AG04450 (cell line): ENCODE data around the gene CAB39. TPM values are rescaled to one million over a fixed set of nuclear protein-coding genes. Genes with fewer than 3 reads are reported as not detected.

Experiments
- CTCF ChIA-PET: fragments of 300-600, 350-600 bp; formaldehyde crosslinking; extraction: SDS; loops from one replicate; lab custom pipeline; 2022; ENCODE audit warnings: antibody characterized with exemption, inconsistent platforms; lab: Charles Lee
- POLR2A ChIA-PET: fragments of 350-600 bp; formaldehyde crosslinking; extraction: SDS; loops from one replicate; lab custom pipeline; 2021; ENCODE audit warnings: antibody characterized with exemption, inconsistent platforms; lab: Yijun Ruan, JAX
- DNase-seq: peaks from one replicate; pipeline ENCODE4 v3.0.0-alpha.2; 2011; ENCODE audit warnings: low read depth, low spot score
- H3K27ac ChIP-seq: one replicate; pipeline ENCODE4 v1.5.1; 2012; ENCODE audit warnings: low read depth, low read length, control low read depth
- H3K27me3 ChIP-seq: one replicate; pipeline ENCODE4 v1.6.0; 2012; ENCODE audit warnings: low read length; ENCODE audit not compliant: control insufficient read depth, insufficient read depth
- H3K4me3 ChIP-seq: 2 replicates; pipeline ENCODE4 v1.5.1; 2011; ENCODE audit warnings: mild to moderate bottlenecking, low read depth, low read length, control low read depth
- H3K9me3 ChIP-seq: 2 replicates; pipeline ENCODE4 v1.5.1; 2012; ENCODE audit warnings: low read length; ENCODE audit not compliant: control insufficient read depth, insufficient read depth
- polyA plus RNA-seq: library from polyadenylated mRNA; depleted of rRNA; stranded (reverse); fragments of >200 nt; gene quantifications from 2 replicates; pipeline ENCODE4 v1.2.3, GENCODE V29; 2011
- TF ChIP-seq, protein P1 (sequence below): IDR thresholded peaks from 2 replicates; pipeline ENCODE4 v1.5.1; 2011; ENCODE audit warnings: low read depth, low read length, control low read depth, inconsistent platforms

Gene CAB39
- polyA plus RNA-seq, 1 experiment = 72.7 TPM

GRCh38 chr2:230793572-230794359, 81.1 kb downstream of the CAB39 start:
- DNase-seq = peak; percentile 99
- H3K9me3 ChIP-seq = peaks cover 10% of the 10 kb centered on the region; the same call in 1 of the 2 replicates
- H3K4me3 ChIP-seq = no peak overlapping the region
- H3K27ac ChIP-seq = peak overlapping the region; percentile 87
- H3K27me3 ChIP-seq = no peaks in the 10 kb centered on the region
- POLR2A ChIA-PET = interaction anchor here (0.6 to 2.2 kb wide), 9 partner anchors 19 to 783 kb away, joined by 3 to 8 read pairs (median 5); no protein-coding TSS in a partner anchor
- TF ChIP-seq, protein P1, sequence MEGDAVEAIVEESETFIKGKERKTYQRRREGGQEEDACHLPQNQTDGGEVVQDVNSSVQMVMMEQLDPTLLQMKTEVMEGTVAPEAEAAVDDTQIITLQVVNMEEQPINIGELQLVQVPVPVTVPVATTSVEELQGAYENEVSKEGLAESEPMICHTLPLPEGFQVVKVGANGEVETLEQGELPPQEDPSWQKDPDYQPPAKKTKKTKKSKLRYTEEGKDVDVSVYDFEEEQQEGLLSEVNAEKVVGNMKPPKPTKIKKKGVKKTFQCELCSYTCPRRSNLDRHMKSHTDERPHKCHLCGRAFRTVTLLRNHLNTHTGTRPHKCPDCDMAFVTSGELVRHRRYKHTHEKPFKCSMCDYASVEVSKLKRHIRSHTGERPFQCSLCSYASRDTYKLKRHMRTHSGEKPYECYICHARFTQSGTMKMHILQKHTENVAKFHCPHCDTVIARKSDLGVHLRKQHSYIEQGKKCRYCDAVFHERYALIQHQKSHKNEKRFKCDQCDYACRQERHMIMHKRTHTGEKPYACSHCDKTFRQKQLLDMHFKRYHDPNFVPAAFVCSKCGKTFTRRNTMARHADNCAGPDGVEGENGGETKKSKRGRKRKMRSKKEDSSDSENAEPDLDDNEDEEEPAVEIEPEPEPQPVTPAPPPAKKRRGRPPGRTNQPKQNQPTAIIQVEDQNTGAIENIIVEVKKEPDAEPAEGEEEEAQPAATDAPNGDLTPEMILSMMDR = no peak
- CTCF ChIA-PET = interaction anchor here (0.6 to 1.2 kb wide), 2 partner anchors 123 to 166 kb away, joined by 3 read pairs; no protein-coding TSS in a partner anchor

- TF ChIP-seq, protein P1 = no peak
- ChIA-PET CTCF (interaction anchor here (0.6 to 1.0 kb wide), 2 partner anchors 8 to 80 kb away, joined by 3 to 5 read pairs; no protein-coding TSS in a partner anchor), POLR2A (interaction anchor here (0.8 to 2.2 kb wide), 8 partner anchors 20 to 177 kb away, joined by 3 to 8 read pairs (median 5); no protein-coding TSS in a partner anchor)
- H3K27me3 ChIP-seq = no peaks in the 10 kb centered on the region
- no peak overlapping the region for H3K4me3 ChIP-seq
- peak overlapping the region; percentile 85 for H3K27ac ChIP-seq
- DNase-seq = no peak
- peaks cover 8% of the 10 kb centered on the region; the same call in 1 of the 2 replicates for H3K9me3 ChIP-seq
Observed at GRCh38 chr2:230794497-230794896, 81.9 kb downstream of the CAB39 start.

- H3K4me3 ChIP-seq = no peak overlapping the region
- H3K9me3 ChIP-seq = no peaks in the 10 kb centered on the region
- DNase-seq = no peak
- CTCF ChIA-PET = interaction anchor here (1.1 kb wide), 1 partner anchor 10 kb away, joined by 3 read pairs; no protein-coding TSS in a partner anchor
- TF ChIP-seq, protein P1 = no peak
- no peaks in the 10 kb centered on the region for H3K27me3 ChIP-seq
- POLR2A ChIA-PET = no interaction called here
- H3K27ac ChIP-seq = no peak overlapping the region
Observed at GRCh38 chr2:230795856-230796255, 83.2 kb downstream of the CAB39 start.

DNA sequence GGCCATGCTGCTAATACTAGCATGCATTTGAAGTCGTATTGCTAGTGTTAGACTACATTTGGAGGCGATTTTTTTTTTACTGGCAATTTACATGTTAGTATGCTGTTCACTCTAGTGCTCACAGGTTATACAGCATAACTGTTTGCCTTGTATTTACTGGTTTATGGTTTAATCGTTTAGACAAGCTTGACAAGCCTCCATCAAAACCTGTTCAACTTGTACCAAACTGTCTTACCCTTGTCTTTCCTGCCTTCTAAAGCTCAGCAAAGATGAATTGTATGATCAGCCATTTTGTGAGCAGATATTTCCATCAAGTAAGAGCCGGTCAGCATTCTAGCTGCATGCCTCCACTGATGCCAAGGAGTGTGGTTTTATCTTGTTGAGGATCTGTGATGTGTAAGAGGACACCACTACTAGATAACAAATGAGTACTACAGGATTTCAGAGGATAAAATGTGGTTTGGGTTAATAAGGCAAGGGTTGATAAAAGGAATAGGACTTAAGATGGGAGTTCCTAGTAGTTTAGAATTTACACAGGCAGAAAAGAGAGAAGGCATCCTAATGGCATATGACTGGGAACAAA, 83.7 kb downstream of the CAB39 start:
- TF ChIP-seq, protein P1 = no peak
- no peaks in the 10 kb centered on the region for H3K27me3 ChIP-seq
- H3K9me3 ChIP-seq = no peaks in the 10 kb centered on the region
- H3K27ac ChIP-seq = no peak overlapping the region
- DNase-seq = no peak
- H3K4me3 ChIP-seq = no peak overlapping the region
- ChIA-PET POLR2A (interaction anchor here (0.8 kb wide), 1 partner anchor 82 kb away, joined by 3 read pairs; no protein-coding TSS in a partner anchor), CTCF (interaction anchor here (1.1 to 3.2 kb wide), 3 partner anchors 9 to 83 kb away, joined by 3 to 50 read pairs (median 36); partner anchors contain the start of gene CAB39)
